SK-N-SH (cell line): ENCODE measurements around the gene CFAP299.

Experiments used
- POLR2AphosphoS5 ChIP-seq: IDR thresholded peaks from 2 replicates; pipeline ENCODE4 v1.6.1; 2012; ENCODE audit warnings: low read depth, low read length
- TCF12 ChIP-seq: IDR thresholded peaks from 2 replicates; pipeline ENCODE4 v1.4.0; 2012
- TF ChIP-seq, protein P1 (sequence below): fragments of 200-600 bp; sonication (generic); IDR thresholded peaks from 2 replicates; pipeline ENCODE4 v1.6.1; 2017; ENCODE audit warnings: antibody characterized with exemption, mild to moderate bottlenecking, moderate library complexity
- TF ChIP-seq, protein P2 (sequence below): IDR thresholded peaks from 2 replicates; pipeline ENCODE4 v1.4.0; 2012; ENCODE audit warnings: low read depth
- TF ChIP-seq, protein P3 (sequence below): fragments of 150-350 bp; IDR thresholded peaks from 2 replicates; pipeline ENCODE4 v1.6.1; 2017; ENCODE audit warnings: antibody characterized with exemption, low read length, low read depth, borderline replicate concordance

DNA sequence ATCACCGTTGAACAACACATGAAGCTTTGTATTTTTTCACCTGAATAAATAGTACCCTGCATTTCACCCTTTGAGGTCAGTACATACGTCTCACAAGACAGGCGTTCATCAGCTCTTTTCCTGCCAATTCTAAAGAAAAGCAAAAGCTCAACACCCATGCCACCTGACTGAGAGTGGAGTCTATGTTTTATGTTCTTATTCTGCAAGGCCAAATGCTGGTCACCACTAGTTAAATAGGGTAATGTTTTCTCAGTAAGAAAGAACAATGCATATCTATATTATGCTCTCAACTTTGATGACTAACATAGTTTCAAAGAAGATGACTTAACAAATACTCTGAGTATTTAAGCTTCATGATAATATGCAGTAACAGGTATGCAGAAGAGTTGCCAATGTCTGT lies 358.6 kb downstream of the CFAP299 start:
- TF ChIP-seq POLR2AphosphoS5 = no peak
- TF ChIP-seq, protein P1, sequence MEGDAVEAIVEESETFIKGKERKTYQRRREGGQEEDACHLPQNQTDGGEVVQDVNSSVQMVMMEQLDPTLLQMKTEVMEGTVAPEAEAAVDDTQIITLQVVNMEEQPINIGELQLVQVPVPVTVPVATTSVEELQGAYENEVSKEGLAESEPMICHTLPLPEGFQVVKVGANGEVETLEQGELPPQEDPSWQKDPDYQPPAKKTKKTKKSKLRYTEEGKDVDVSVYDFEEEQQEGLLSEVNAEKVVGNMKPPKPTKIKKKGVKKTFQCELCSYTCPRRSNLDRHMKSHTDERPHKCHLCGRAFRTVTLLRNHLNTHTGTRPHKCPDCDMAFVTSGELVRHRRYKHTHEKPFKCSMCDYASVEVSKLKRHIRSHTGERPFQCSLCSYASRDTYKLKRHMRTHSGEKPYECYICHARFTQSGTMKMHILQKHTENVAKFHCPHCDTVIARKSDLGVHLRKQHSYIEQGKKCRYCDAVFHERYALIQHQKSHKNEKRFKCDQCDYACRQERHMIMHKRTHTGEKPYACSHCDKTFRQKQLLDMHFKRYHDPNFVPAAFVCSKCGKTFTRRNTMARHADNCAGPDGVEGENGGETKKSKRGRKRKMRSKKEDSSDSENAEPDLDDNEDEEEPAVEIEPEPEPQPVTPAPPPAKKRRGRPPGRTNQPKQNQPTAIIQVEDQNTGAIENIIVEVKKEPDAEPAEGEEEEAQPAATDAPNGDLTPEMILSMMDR = no peak
- TF ChIP-seq TCF12 = no peak
- TF ChIP-seq, protein P2, sequence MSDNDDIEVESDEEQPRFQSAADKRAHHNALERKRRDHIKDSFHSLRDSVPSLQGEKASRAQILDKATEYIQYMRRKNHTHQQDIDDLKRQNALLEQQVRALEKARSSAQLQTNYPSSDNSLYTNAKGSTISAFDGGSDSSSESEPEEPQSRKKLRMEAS = no peak
- TF ChIP-seq, protein P3, sequence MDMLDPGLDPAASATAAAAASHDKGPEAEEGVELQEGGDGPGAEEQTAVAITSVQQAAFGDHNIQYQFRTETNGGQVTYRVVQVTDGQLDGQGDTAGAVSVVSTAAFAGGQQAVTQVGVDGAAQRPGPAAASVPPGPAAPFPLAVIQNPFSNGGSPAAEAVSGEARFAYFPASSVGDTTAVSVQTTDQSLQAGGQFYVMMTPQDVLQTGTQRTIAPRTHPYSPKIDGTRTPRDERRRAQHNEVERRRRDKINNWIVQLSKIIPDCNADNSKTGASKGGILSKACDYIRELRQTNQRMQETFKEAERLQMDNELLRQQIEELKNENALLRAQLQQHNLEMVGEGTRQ = no peak
